Dedifferentiated amniotic fluid mesenchymal stem cell (primary cell): ENCODE measurements around the gene ETV3.
"Not testable (repeated sequence)": the region's sequence is repeated elsewhere in the genome, so short reads cannot be mapped to it uniquely, and the experiment has no call there.

Source experiments
- DNase-seq: peaks from one replicate; pipeline ENCODE4 v3.0.0-alpha.2; 2016; ENCODE audit errors: extremely low spot score

Gene ETV3

GRCh38 chr1:157138220-157139051 is at the start of gene ETV3:
TSS of gene ETV3 (minus strand) at chr1:157138395. CDS start at chr1:157136352, 2,043 bp downstream.
- peak; percentile 82 for DNase-seq

DNA sequence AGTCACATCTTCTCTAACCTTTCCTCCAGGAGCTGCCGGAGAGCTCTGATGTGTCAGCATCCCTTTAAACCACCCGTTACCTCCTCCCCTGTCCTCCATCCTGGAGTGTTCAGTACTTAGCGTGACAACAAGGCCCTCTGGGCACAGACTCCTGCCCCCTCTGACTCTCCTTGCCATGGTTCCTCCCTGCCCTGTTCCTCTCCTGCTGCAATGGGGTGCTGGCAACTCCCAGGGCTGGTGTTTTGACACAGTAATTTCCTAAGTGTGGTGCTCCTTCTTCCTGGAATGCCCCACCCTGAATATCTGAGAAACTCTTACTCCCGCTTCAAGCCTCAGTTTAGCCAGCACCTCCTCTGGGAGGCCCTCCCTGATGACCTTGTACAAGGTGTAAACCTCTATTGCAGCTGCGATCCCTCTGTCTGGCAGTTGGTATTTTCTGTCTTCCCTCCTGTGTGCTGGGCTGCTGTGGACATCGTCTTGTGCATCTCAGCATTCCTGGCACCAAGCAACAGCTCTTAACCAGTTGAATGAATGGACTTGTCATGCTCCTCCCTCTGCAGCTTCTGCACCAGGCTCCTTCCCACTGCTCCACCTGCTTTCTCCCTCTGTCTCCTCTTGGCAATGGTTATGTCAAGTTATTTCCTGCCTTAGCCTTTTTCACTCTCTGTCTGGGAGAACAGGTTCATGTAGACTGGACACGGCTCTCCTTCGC is 48.2 kb upstream of the ETV3 start:
- DNase-seq, result no peak

- DNase-seq, result no peak
Observed at GRCh38 chr1:157183870-157184269, 45.7 kb upstream of the ETV3 start.

DNA sequence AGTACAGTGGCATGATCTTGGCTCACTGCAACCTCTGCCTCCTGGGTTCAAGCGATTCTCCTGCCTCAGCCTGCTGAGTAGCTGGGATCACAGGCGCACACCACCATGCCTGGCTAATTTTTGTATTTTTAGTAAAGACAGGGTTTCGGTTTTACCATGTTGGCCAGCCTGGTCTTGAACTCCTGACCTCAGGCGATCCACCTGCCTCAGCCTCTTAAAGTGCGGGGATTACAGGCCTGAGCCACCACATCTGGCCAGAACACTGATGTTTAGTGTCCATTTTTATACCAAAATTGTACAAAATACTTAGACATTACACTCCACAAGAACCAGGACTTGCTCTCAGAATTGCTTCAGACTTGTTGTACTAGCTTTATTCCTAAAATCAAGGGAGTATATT is 44.2 kb upstream of the ETV3 start:
- not testable (repeated sequence) for DNase-seq

- no peak for DNase-seq
Observed at GRCh38 chr1:157181790-157182189, 43.6 kb upstream of the ETV3 start.

DNA sequence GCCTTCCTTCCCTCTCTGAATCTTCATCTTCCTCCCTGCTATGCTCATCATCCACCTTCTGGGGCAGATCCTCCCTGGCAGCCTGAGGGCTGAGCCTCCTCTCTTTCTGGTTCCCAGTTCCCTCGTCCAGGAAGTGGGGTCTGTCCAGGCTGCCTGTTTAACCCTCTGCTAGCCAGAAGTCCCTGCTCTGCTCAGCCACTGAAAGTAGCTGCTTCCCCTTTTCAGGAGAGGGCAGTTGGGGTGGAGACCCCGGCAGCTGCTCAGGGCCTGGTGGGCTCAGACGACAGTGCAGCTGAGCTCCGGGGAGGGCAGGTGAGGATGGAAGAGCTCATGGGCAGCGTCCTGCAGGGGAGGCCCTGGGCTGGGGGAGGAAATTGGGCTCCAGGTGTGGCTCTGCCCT is 43.1 kb upstream of the ETV3 start:
- no peak for DNase-seq

- DNase-seq, result no peak
Observed at GRCh38 chr1:157178490-157178889, 40.3 kb upstream of the ETV3 start.

DNA sequence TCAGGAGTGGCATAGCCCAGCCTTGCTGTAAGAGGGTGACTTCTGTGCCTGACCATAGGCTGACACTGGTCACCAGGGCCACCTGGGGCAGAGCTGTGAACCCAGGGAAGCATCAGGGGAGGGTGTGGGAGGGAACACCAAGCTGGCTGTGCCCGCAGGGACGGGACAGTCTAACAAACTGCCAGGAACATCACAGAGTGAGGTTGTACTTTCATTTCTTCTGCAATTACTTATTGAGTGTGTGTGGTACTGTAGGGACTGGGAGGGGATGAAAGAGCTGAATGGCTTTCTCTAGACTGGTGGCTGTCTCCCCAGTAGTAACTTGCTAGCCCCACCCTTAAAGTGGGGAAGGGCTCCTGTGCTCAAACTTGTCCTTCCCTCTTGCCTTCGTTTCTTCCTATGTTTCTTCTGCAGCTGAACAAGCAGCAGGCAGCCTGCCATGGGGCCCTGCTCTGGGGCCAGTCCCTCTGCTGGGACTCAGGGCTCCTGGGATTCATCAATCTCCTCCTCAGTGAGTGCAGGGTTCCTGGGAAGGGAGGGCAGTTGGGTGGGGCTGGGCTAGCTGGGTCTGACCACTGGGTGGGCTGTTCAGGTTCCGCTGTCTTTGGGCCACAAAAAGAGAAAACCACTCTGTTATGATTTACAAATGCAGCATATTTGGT is 39.7 kb upstream of the ETV3 start:
- DNase-seq, result no peak

DNA sequence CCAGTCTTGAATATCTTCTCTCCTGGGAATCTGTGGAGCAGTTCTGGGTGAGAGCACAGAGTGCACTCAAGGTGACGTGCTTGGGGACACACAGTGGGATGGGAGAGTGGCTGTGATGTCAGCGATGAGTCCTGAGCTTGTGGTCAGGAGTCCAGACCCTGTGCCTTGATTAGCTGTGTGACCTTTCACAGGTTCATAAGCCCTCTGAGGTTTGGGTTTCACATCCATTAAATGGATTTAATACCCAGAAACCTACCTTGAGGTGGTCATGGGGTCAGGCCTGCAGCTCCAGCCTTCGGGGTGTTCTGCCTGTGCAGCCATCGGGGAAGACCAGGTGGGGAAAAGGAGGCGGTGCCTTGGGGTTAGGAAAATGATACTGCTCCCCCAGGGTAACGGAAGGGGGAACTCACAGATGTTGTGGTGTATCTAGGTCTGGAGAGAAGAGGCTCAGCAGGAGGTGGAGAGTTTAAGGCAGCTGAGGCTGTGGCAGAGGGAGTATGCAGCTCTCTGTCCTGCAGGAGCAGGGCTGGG is 38.5 kb upstream of the ETV3 start:
- no peak for DNase-seq

DNA sequence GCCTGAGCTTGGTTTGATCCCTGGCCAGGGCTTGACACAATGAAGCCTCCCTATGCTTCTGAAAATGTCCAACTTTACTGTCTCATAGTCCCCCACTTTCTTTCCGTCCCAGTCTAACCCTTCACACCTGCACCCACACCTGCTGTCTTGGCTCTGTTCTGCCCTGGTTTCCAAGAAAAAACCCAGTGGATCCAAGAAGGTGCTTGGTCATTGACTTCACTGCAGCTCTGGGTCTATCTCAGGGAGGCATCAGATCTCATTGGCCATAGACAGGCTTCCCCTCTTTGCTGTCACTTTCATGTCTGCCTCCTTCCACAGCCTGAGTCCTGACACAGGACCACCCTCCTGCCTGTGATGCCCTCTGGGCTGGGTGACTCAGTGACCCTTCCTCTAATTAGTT is 37.8 kb upstream of the ETV3 start:
- DNase-seq, result no peak

- no peak for DNase-seq
Observed at GRCh38 chr1:157173900-157174410, 35.8 kb upstream of the ETV3 start.

GRCh38 chr1:157173241-157173640 is 35.0 kb upstream of the ETV3 start:
- DNase-seq, result not testable (repeated sequence)

DNA sequence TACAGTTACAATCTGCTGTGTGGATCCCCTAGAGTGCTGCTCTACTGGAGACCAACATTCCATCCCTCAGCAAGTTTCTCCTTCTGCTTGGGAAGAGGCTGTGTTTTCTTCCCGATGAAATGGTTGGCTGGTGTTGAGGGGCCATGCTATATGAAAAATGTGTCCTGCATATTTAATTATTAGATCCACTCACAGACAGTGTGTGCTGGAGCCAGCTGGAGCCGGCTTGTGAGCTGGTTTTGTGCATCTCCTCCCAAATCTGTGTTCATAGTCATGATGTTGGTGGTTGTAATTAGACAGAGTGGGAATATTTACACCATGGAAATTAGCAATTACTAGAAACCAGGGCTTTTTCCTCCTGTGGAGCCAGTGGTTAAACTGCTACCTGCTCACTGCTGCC is 34.4 kb upstream of the ETV3 start:
- DNase-seq, result not testable (repeated sequence)

GRCh38 chr1:157171903-157172503 is 33.8 kb upstream of the ETV3 start:
- not testable (repeated sequence) for DNase-seq

DNA sequence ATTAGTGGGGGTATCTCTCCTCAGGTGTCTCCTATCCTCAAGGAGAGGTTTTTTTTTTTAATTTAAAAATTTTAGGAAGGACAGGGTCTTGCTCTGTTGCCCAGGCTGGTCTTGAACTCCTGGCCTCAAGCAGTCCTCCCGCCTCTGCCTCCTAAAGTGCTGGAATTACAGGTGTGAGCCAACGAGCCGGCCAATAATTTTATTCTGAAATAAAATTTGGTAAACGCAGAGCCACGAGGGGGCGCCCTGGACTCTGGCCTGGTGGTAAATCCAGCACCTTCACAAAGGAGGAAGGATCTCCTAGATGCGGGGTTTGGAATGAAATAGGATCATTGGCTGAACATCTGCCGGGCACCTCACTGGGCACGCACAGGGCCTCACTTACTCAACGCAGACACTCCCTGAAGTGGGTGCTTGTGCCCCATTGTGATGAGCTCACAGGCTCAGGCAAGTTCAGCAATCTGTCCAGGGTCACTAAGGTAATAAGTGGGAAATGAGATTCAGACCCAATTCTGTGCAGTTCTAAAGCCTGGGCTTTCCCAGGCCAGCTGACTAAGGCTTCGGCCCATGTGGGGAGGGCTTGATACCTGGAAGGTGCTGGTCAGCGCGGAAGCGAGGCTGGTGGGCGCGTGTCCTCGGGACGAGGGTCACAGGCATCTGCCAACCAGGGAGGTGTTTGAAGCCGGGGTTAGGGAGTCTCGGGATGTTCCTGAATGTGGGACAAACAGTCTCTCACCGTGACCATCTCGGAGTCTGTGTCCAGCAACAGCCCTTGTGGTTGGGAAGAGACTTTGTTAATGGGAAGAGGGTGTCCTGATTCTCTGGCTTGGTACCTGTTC is 32.7 kb upstream of the ETV3 start:
- no peak for DNase-seq

DNA sequence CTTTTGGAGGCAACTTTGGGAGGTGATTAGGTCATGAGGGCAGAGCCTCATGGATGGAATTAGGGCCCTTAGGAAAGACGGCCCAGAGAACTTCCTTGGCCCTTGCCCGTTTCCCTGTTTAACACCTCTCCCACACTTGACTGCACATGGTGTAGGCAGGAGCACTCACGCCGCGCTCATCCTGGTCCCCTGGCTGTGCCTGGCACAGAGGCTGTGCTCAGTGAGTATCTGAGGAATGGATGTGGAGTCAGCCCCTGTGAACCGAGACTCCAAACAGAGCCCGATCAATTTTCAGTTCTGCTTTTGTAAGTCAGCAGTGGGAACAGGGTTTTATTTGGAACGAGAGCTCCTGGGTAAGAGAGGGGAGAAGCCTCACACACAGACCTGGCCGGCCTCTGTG is 29.8 kb upstream of the ETV3 start:
- no peak for DNase-seq

DNA sequence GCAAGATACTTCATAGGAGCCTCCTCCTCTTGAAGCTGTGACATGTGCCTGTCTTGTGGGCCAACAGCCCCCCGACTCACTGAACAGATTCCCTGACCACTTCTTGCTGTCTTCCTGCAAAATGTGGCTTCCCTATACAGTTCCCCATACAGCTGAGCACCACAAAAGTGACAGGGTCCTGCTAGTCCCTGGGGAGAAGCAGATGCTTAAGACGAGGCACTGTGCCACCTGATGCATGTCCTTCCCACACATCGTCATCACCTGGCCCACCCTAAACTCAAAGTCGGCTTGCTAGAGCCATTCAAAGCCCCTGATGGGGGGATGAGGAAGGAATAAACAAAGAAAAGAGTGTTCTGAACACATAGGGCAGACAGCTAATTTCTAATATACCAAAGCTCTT is 29.2 kb upstream of the ETV3 start:
- DNase-seq, result no peak

DNA sequence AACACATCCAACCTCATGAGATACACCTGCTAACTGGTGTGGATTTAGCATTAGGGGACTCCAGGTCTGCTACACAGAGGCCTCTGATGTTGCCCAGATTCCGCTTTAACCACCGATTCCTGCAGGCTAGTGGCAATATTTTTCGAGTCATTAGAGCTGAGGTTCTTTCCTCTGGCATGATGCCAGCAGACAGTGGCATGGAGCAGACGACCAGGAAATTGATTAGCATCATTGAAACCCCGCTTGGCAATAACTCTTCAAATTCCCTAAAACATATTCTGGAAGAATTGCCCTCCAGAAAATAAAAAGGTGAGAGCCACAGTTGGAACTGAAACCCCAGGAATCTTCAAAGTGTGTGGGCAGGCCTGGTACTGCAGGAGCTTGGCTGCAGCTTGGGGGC is 28.4 kb upstream of the ETV3 start:
- no peak for DNase-seq

- DNase-seq, result peak; percentile 45
Observed at GRCh38 chr1:157163273-157164127, 25.3 kb upstream of the ETV3 start.

DNA sequence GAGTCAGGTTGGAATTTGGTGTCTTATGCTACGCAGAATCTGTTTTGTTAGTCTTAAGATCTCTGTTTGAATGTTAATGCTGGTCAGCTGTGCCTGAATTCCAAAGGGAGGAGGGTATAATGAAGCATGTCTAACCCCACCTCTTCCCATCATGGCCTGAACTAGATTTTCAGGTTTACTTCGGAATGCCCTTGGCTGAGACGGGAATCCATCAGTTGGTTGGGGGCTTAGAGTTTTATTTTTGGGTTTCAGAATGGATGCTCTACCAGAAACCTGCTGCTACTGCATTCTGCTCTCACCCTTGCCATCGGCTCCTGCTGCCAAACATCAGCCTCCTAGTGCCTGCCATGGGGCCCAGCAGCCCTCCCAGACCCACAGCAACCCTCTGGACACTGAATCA is 24.1 kb upstream of the ETV3 start:
- DNase-seq, result no peak
